ENCODE results near the gene BPI.
"Not testable (repeated sequence)": the region's sequence is repeated elsewhere in the genome, so short reads cannot be mapped to it uniquely, and the experiment has no call there.

BPI gene

DNA sequence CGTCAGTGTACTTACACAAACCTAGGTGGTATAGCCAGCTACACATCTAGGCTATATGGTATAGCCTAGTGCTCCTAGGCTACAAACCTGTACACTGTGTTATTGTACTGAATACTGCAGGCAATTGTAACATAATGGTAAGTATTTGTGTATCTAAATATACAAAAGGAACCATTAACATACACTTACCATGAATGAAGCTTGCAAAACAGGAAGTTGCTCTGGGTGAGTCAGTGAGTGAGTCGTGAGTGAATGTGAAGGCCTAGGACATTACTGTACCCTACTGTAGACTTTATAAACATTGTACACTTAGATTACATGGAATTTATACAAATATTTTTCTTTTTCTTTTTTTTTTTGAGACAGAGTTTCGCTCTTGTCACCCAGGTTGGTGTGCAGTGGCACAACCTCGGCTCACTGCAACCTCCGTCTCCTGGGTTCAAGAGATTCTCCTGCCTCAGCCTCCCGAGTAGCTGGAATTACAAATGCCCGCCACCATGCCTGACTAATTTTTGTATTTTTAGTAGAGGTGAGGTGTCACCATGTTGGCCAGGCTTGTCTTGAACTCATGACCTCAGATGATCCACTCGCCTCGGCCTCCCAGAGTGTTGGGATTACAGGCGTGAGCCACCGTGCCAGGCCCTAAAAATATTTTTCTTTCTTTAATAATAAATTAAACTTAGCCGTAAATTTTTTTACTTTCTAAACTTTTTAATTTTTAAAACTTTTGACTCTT, 28.0 kb upstream of the BPI start:
- H3K4me3 ChIP-seq = no peak overlapping the region
- H3K27ac ChIP-seq = peak overlapping the region in 5 of 21 experiments; percentile 29 to 63 (median 46)

DNA sequence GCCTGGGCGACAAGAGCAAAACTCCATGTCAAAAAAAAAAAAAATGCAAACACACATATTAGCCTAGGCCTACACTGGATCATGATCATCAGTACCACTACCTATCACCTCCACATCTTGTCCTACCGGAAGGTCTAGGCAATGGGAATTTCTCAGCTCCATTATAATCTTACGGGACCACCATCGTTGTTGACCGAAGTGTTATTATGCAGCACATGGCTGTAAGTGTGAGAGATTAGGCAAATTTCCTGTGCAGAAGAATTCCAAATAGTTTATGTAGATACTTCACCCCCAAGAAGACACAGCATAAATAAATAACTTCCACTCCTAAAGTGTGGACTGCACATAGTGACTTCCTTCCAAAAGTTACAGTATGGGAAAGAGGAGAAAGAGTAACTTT, 26.7 kb upstream of the BPI start:
- no peak overlapping the region for H3K4me3 ChIP-seq
- H3K27ac ChIP-seq = no peak overlapping the region

DNA sequence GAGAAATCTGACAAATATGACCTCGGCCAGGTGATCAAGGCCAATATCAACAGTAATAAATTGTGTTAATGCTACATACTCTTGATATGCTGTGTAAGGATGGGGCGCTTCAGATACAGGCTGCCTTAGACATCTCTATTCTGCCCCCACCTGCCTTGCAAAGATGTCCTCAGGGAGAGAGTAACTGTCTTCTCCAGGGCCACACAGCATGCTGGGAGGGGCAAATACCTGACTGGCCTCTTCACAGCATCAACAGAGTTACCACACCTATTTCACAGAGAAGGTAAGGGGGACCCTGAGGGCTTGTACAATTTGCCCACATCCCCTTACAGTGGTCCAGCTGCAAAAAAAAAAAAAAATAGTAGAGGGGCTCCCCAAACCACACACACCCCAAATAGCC, 26.3 kb upstream of the BPI start:
- Histone ChIP-seq H3K27ac (no peak overlapping the region), H3K4me3 (no peak overlapping the region)

DNA sequence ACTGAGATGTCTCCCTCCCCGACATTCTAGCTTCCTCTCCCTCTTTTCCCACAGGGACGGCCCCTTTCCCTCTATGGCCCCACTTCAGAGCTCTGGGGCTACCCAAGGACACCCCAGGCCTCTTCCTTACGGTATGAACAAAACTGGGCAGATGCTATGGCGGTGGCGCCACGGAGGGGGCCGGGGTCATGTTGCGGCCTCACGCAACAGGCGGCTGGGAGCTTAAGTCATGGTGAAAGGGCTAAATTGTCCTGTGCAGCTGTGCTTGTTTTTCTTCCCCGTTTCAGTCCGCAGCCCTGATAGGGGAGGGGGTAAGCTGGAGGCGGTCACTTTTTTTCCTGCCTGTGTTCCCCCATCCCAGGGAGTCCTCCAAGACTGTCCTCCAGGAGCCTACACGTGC, 25.8 kb upstream of the BPI start:
- Histone ChIP-seq H3K27ac (no peak overlapping the region), H3K4me3 (no peak overlapping the region)

DNA sequence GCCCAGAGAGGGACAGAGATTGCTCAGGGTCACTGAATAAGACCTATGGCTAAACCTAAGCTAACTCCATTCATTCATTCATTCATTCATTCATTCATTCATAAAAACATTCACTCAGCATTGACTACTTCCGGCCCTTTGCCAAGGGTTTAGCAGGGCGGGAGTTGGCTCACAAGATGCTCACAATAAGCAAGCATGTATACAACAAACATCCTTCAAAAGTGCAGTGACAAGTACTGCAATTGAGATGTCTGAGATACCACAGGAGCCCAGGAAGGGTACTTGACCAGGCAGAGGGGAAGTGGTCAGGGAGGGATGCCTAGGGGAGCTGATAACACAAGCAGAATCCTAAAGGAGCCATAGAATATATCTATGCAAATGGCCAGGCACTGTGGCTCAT, 25.2 kb upstream of the BPI start:
- no peak overlapping the region for H3K27ac ChIP-seq
- no peak overlapping the region for H3K4me3 ChIP-seq

DNA sequence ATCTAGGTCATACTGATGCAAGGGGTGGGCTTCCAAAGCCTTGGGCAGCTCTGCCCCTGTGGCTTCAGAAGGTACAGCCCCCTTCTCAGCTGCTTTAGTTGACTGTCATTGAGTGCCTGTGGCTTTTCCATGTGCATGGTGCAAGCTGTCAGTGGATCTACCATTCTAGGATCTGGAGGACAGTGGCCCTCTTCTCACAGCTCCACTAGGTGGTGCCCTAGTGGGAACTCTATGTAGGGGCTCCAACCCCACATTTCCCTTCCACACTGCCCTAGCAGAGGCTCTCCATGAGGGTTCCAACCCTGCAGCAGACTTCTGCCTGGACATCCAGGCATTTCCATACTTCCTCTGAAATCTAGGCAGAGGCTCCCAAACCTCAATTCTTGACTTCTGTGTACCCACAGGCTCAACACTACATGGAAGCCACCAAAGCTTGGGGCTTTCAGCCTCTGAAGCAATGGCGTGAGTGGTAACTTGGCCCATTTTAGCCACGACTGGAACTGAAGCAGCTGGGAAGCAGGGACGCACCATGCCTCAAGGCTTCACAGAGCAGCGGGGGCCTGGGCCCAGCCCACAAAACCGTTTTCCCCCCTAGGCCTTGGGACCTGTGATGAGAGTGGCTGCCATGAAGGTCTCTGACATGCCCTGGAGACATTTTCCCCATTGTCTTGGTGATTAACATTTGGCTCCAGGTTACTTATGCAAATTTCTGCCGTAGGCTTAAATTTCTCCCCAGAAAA, 22.6 kb upstream of the BPI start:
- H3K27ac ChIP-seq, H3K4me3 ChIP-seq: not testable (repeated sequence)

DNA sequence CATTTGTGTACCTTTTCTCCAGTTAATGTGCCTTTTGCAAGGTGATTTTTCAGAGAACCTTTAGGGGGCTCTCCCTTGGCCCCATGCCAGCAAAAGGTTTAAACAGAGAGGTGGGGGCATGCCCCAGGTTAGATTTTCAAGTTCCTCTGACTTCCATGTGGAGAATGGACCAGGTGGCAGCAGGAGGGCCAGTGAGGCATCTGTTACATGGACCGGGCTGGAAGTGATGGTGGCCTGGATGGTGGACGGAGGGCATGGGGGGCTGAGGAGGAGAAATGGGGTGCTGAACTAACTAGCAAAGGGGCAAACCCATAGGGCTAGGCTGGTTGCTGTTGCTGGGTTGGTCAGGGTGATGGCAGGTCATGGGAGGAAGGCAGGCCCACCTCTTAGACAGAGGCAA, 20.7 kb upstream of the BPI start:
- Histone ChIP-seq H3K27ac (no peak overlapping the region), H3K4me3 (no peak overlapping the region)

DNA sequence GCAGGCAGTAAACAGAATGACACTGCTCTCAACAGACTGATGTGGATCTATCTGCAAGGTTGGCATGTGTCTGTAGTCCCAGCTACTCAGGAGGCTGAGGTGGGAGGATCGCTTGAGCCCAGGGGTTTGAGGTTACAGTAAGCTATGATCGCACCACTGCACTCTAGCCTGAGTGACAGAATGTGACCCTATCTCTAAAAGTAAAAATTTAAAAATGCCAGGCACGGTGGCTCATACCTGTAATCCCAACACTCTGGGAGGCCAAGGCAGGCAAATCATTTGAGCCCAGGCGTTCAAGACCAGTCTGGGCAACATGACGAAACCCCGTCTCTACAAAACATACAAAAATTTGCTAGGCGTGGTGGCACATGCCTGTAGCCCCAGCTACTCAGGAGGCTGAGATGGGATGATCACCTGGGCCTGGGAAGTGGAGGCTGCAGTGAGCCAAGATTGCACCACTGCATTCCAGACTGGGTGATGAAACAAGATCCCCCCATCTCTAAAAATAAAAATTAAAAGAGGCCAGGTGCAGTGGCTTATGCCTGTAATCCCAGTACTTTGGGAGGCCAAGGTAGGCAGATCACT, 19.8 kb upstream of the BPI start:
- H3K27ac ChIP-seq, H3K4me3 ChIP-seq: not testable (repeated sequence)

DNA sequence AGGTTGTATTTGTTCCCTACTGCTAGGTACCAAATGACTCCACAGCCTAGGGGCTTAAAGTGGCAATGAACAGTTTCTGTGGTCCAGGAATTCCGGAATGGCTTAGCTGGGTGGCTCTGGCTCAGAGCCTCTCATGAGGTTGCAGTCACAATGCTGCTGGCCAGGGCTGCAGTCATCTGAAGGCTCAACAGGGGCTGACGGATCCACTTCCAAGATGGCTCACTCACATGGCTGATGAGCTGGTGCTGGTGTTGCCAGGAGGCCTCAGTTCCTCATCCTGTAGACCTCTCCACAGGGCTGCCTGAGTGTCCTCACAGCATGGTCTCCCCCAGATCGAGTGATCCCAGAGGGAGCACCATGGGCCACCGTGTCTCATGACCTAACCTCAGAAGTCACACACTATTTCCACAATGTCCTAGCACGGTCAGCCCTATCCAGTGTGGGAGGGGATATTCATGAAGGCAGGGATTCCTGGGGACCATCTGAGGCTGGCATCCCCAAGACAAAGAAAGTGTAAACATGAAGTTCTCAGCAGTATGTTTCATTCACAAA, 19.0 kb upstream of the BPI start:
- H3K27ac ChIP-seq = no peak overlapping the region
- H3K4me3 ChIP-seq = no peak overlapping the region

DNA sequence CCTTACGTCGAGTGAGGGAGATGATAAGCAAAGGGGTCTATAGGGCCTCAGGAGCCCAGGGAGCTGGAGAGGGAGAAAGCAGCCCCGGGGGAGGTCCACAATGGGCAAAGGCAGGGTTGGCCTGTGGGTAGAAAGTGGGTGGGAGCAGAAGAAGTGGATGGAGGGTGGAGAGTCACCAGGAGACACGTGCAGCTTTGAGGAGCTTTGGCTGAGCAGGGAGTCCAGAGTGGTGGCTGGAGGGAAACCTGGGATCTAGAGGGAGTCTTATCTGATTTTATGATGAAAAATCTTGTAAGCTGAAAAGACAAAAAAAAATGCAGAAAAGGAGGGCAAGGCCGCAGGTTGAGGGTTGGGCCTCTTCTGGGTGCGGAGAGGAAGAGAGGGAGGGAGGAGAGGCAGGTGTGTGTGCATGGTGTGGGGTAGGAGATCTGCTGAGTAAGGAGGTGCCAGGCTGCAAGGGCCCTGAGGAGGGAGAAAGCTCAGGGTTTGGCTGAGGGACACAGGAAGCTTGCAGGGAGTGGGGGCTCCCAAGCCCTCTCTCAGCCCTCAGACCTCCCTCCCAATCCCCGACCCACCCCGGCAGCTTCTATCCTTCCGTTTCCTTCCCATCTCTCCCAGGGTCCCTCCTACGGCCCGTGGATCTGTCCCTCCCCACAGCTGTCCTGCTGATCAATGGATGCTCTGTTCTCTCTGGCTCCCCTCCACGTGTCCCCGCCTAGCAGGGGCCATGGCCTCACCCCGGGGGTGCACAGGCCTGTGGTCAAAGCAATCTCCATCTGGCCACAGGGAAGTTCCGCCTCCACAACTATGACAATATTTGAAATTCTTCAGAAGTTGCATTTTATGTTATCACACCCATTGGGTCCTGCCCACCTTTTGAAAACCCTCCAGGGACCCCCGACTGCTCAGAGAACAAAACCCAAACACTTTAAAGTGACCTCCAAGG, 17.1 kb upstream of the BPI start:
- H3K4me3 ChIP-seq = no peak overlapping the region
- no peak overlapping the region for H3K27ac ChIP-seq

DNA sequence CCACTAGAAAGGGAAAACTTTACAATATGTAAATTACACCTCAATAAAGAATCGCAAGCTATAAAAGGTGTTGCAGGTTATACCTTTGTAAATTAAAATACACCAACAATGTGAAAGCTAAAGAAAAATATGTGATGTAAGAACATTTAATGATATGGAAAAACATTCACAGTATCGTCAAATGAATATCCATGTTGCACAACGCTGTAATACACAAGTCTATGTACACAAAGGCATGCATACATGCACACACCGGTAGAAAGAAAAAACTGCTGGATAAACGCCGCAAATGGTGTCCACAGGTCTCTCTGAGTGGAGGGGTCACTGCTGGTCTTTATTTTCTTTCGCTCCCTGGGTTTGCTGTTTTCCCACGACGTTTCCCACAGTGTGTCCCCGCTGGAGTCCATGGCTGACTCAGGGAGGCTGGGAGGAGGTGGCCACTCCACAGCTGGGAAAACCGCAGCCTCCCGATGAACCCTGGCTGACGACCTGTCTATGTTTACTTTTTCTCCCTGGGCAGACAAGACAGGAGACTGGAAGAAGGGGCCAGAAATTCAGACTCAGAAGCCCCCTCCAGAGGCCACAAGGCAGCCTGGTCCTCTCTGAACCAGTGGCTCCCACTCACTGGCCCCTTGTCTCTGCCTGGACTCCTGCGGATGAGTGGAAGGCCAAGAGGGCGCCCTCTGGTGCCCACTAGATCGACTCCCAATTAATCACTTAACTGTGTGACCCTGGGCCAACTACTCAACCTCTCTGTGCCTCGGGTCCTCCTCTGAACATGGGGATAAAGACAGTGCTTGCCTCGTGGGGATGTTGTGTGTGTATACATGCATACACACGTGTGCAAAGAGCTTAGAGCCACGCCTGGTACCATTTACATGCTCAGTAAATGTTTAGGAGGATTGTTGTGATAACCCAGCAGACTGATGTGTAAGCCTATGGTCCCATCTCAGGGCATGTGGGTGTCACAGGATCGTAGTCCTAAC, 12.8 kb upstream of the BPI start:
- H3K27ac ChIP-seq = no peak overlapping the region
- no peak overlapping the region for H3K4me3 ChIP-seq

DNA sequence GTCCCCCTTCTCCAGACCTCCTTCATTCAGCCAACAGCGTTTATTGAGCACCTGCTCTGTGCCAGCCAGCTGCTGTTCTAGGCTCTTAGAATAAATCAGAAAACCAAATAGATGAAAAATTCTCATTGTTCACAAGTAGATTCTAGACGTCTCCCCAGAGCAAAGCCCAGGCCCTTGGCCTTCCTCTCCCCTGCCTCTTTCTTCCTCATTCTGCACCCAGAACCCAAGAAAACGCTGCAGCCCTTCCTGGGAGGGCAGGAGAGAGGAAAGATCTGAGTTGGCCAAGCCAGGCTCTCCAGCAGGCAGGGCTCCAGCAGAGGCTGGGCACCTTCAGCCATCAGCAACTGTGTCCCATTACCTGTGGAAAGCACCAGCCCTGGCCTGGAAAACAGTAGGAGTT, 12.0 kb upstream of the BPI start:
- no peak overlapping the region for H3K4me3 ChIP-seq
- no peak overlapping the region for H3K27ac ChIP-seq

DNA sequence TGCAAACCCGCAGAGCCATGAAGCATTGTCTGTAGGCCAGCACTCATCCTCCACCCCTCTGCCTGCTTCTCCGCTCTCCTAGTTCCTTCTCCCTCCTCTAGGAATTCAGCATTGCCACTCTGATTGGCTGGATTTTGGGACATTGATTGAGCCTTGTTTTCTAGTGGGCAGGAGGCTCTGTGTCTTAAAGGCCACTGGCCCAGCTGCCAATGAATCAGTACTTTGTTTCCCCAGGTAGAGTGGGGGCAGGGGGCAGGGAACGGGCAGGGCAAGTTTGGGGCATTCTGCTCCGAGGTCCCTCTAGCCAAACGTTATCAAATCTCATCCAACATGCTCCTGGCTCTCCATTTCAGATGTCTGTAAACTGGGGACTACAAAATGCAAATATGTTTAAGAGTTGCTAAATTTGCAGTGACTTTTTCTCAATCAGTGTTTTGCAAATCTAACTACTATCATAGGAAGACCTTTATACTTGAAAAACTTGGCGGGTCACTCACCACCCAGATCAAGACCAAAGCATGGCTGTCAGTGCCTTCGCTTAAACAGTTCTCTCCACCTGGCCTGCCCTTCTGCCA, 10.4 kb upstream of the BPI start:
- no peak overlapping the region for H3K4me3 ChIP-seq
- no peak overlapping the region for H3K27ac ChIP-seq

DNA sequence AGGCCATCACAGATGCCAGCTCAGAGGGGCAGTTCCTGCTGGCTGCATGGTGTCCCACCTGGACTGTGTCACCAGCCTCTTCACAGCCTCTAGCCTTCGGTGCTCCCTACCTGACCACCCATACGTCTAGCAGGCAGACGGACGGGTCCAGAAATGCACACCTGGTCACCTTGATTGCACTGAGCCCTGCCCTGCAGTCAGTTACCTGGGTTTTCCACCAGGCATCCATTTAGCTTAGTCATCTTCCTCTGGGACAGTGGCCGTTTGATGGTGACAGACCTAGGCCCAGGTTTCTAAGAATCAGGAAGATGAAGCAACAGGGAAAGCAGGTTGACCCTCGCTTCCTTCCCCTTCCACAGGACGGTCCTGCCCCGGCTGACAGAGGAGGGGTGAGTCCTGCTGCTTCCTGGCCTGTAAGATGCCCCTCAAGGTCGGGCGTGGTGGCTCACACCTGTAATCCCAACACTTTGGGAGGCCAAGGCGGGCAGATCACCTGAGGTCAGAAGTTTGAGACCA, 9.8 kb upstream of the BPI start:
- H3K27ac ChIP-seq = no peak overlapping the region

DNA sequence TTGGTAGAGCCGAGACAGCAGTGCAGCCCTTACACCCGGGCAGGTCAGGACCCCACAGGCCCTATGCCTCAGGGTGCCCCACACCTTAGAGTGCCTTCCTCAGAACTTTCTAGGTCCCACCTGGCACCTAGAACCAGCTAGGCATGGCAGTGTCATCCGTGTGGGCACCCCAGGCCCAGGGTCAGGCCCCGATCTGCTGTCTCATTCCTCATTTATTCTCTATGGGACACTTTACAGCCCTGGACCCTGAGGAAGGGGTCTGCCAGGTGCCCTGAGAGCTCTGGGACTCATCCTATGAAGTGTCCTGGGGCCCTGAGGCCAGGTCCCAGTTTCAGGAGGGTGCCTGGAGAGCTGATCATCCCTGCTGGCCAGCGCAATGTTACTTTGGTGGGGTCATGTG, 8.1 kb upstream of the BPI start:
- Histone ChIP-seq H3K4me3 (no peak overlapping the region), H3K27ac (no peak overlapping the region)

More for the DNA sequence above, 9.8 kb upstream of the BPI start:
- no peak overlapping the region for H3K4me3 ChIP-seq

DNA sequence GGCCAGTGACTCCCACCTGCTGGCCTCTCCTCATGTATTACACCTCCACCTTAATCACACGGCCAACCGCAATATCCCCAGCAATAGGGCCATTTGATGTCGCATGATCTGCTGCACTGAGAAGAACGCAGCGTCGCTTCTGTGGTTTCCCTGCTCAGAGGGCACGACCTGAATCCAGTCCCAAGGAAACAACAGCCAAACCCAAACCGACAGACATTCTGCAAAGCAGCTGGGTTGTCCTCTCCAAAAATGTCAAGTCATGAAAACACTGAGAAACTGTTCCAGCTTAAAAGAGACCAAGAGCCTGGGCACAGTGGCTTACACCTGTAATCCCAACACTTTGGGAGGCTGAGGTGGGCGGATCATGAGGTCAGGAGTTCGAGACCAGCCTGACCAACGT, 7.5 kb upstream of the BPI start:
- Histone ChIP-seq H3K27ac (no peak overlapping the region), H3K4me3 (no peak overlapping the region)

DNA sequence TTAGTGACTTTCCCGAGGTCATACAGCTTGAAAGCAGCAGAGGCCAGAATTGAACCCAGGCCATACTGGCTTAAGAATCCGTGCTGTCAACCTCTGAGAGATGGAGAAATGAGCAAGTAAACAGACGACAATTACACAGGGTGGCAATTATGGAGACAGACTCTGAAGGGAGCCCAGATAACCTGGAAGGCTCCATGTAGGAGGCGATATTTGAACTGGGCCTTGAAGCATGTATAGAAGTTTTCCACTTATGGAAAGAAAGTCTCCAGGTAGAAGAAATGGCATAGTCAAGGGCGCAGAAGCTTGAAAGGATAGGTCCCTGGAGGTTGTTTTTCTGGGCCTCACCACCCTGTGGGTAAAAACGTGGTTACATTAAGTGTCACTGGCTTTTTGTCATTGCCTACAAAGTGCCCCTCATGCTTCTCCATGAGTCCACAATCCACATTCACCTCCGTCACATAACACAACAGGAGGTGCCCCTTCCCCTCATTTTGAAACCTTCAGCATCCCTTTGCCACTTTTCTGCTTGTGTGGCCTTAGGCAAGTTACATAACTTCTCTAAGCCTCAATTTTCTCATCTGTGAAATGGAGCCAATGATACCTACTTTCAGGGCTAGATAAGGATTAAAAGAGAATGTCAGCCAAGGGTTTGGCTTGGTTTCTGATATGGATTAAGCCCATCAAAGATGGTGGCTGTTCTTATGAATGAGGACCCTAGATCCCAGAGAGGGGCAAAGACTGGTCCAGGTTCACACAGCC, 5.9 kb upstream of the BPI start:
- H3K4me3 ChIP-seq = no peak overlapping the region
- H3K27ac ChIP-seq = peak overlapping the region in 18 of 21 experiments; percentile 25 to 80 (median 62)

Measured in skin epidermis (tissue), 12 donors.